ENCODE measurements around the gene SMG6. TPM values are rescaled to one million over a fixed set of nuclear protein-coding genes. Genes with fewer than 3 reads are reported as not detected.

Gene SMG6
- total and polyA plus RNA-seq, 2 of the 13 experiments (the other 11 are each of a cell fraction or from before 2014, with no cell fraction given) = 4.6 to 14.6 TPM

DNA sequence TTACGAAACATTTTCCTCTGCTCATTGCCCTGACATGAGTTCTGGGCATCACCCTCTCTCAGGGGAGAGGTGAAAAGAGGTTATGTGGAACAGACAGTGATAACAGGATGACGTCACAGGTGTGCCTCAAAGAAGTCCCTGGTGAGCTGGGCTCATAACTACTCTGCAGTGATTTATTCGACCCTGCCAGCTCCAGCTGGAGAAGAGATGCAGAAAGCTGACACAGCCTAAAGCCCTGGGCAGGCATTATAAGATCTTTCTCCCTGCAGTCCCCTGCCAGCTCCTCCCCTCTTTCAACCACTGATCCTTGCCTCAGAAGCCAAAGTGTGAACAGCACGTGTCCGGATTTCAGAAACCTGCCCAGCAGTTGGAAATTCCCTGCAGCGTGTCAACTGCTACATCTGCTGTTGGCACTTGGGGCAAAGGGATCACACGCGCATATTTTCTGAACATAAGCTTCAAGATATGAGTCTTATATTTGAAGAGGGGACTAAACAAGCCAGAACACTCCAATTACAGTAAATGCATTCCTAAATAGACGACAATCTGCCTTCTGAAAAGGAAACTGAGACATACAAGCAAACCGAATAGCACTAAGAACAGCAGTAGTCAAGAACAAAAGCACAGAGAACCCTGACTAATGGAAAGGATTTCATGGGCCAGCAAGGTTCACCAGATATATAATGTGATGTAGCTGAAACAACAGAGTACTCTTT is 80.5 kb downstream of the SMG6 start:
- no TSS peak for BruUV-seq (replicated peaks)
- Histone ChIP-seq H3K4me3 (replicated peaks in 1 of 3; ENCODE audit: insufficient read depth in 1 of 3, low read depth in 2 of 3, low read length in 3 of 3) (no peak overlapping the region), H3K79me2 (ENCODE audit: insufficient read depth, low read length) (no peaks in the 10 kb centered on the region), H3K27ac (ENCODE audit: extremely low read length, insufficient read depth, low read length) (no peak overlapping the region), H4K20me1 (ENCODE audit: insufficient read depth, low read length) (no peaks in the 10 kb centered on the region), H3K27me3 (ENCODE audit: control insufficient read depth in 1 of 2, insufficient read depth in 2 of 2, low read length in 2 of 2) (no peaks in the 10 kb centered on the region), H3K9ac (ENCODE audit: insufficient read depth, low read depth, low read length) (no peak overlapping the region), H2AFZ (ENCODE audit: low read length) (no peak overlapping the region), H3K4me1 (ENCODE audit: insufficient read depth, low read length) (peaks cover 14% of the 10 kb centered on the region), H3K36me3 (replicated peaks in 1 of 2; ENCODE audit: control insufficient read depth in 1 of 2, insufficient read depth in 2 of 2, low read length in 2 of 2) (peaks cover 3 to 10% of the 10 kb centered on the region in 2 experiments; a peak in 4 of 5 replicates), H3K9me3 (ENCODE audit: low read length) (no peaks in the 10 kb centered on the region), H3K4me2 (ENCODE audit: low read depth, low read length) (no peak overlapping the region)
- no peak for FAIRE-seq
- POLR2A ChIA-PET = interaction anchor here (1.1 kb wide), 1 partner anchor 170 kb away, joined by 3 read pairs; no protein-coding TSS in a partner anchor
- no peak for ATAC-seq
- WGBS (ENCODE audit: low lambda C conversion rate) = 93% methylated on average over 10 of the region's 10 CpGs
- no peak for DNase-seq (ENCODE audit: low spot score)
- no peak for TF ChIP-seq TCF7L2 (IDR thresholded peaks at IDR 0.05; ENCODE audit: low read depth, low read length)
- peak; percentile 45; the same call in 1 of the 2 replicates for TF ChIP-seq CREB1 (IDR thresholded peaks at IDR 0.05)
- no peak for TF ChIP-seq CREB1 (CRISPR knock-in tag; IDR thresholded peaks at IDR 0.05)
- intact Hi-C loops (cut with micrococcal nuclease; ENCODE audit: unreplicated experiment) = no loop called here
- CTCF ChIA-PET (ENCODE audit: low intra/inter-chr PET ratio, low total read pairs) = no interaction called here
- in situ Hi-C loops (cut with HindIII; ENCODE audit: extremely low pct_ligation_motif_present, low pct_unique_long_range_greater_than_20kb) = no loop called here

DNA sequence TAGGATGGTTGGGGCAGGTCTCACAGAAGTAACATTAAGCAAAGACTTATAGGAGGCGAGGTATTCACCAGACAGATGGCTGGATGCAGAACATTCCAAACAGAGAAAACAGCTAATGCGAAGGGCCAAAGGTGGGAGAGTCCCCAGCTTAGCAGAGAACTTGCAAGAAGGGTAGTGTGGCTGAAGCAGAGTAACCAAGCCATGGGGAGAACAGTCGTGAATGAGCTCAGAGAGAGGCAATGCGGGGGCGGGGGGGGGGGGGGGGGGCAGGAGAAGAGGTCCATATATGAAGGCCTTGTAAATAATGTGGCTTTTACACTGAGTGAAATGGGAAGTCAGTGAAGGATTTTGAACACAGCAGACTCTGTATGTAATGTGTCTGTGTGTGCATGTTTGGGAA is 81.3 kb downstream of the SMG6 start:
- Histone ChIP-seq H3K27ac (ENCODE audit: extremely low read length, insufficient read depth, low read length) (no peak overlapping the region), H3K9me3 (ENCODE audit: low read length) (no peaks in the 10 kb centered on the region), H3K4me2 (ENCODE audit: low read depth, low read length) (no peak overlapping the region), H3K27me3 (ENCODE audit: control insufficient read depth in 1 of 2, insufficient read depth in 2 of 2, low read length in 2 of 2) (no peaks in the 10 kb centered on the region), H3K9ac (ENCODE audit: insufficient read depth, low read depth, low read length) (no peak overlapping the region), H3K4me1 (ENCODE audit: insufficient read depth, low read length) (peaks cover 14% of the 10 kb centered on the region), H3K36me3 (replicated peaks in 1 of 2; ENCODE audit: control insufficient read depth in 1 of 2, insufficient read depth in 2 of 2, low read length in 2 of 2) (peaks cover 3 to 8% of the 10 kb centered on the region in 2 experiments; a peak in 4 of 5 replicates), H3K4me3 (replicated peaks in 1 of 3; ENCODE audit: insufficient read depth in 1 of 3, low read depth in 2 of 3, low read length in 3 of 3) (no peak overlapping the region), H3K79me2 (ENCODE audit: insufficient read depth, low read length) (no peaks in the 10 kb centered on the region), H4K20me1 (ENCODE audit: insufficient read depth, low read length) (no peaks in the 10 kb centered on the region), H2AFZ (ENCODE audit: low read length) (no peak overlapping the region)
- FAIRE-seq (no peak), ATAC-seq (no peak), DNase-seq (ENCODE audit: low spot score) (no peak)
- 97% methylated on average over 5 of the region's 5 CpGs for WGBS (ENCODE audit: low lambda C conversion rate)
- no TSS peak for BruUV-seq (replicated peaks)
- in situ Hi-C loops (cut with HindIII; ENCODE audit: extremely low pct_ligation_motif_present, low pct_unique_long_range_greater_than_20kb) (no loop called here), intact Hi-C loops (cut with micrococcal nuclease; ENCODE audit: unreplicated experiment) (no loop called here)
- POLR2A ChIA-PET = interaction anchor here (1.1 kb wide), 1 partner anchor 169 kb away, joined by 3 read pairs; no protein-coding TSS in a partner anchor
- CTCF ChIA-PET (ENCODE audit: low intra/inter-chr PET ratio, low total read pairs) = no interaction called here
- TF ChIP-seq RXRA (CRISPR knock-in tag; IDR thresholded peaks at IDR 0.05) = no peak
- TF ChIP-seq, protein P1, sequence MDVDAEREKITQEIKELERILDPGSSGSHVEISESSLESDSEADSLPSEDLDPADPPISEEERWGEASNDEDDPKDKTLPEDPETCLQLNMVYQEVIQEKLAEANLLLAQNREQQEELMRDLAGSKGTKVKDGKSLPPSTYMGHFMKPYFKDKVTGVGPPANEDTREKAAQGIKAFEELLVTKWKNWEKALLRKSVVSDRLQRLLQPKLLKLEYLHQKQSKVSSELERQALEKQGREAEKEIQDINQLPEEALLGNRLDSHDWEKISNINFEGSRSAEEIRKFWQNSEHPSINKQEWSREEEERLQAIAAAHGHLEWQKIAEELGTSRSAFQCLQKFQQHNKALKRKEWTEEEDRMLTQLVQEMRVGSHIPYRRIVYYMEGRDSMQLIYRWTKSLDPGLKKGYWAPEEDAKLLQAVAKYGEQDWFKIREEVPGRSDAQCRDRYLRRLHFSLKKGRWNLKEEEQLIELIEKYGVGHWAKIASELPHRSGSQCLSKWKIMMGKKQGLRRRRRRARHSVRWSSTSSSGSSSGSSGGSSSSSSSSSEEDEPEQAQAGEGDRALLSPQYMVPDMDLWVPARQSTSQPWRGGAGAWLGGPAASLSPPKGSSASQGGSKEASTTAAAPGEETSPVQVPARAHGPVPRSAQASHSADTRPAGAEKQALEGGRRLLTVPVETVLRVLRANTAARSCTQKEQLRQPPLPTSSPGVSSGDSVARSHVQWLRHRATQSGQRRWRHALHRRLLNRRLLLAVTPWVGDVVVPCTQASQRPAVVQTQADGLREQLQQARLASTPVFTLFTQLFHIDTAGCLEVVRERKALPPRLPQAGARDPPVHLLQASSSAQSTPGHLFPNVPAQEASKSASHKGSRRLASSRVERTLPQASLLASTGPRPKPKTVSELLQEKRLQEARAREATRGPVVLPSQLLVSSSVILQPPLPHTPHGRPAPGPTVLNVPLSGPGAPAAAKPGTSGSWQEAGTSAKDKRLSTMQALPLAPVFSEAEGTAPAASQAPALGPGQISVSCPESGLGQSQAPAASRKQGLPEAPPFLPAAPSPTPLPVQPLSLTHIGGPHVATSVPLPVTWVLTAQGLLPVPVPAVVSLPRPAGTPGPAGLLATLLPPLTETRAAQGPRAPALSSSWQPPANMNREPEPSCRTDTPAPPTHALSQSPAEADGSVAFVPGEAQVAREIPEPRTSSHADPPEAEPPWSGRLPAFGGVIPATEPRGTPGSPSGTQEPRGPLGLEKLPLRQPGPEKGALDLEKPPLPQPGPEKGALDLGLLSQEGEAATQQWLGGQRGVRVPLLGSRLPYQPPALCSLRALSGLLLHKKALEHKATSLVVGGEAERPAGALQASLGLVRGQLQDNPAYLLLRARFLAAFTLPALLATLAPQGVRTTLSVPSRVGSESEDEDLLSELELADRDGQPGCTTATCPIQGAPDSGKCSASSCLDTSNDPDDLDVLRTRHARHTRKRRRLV (CRISPR knock-in tag; IDR thresholded peaks at IDR 0.05) = no peak
- TF ChIP-seq ZNF136 (CRISPR knock-in tag; IDR thresholded peaks at IDR 0.05; ENCODE audit: low read depth) = no peak
- TF ChIP-seq NR2F2 (IDR thresholded peaks at IDR 0.05; ENCODE audit: borderline replicate concordance, low read depth) = no peak
- no peak for TF ChIP-seq ZFY (CRISPR knock-in tag; IDR thresholded peaks at IDR 0.05)
- TF ChIP-seq, protein P2, sequence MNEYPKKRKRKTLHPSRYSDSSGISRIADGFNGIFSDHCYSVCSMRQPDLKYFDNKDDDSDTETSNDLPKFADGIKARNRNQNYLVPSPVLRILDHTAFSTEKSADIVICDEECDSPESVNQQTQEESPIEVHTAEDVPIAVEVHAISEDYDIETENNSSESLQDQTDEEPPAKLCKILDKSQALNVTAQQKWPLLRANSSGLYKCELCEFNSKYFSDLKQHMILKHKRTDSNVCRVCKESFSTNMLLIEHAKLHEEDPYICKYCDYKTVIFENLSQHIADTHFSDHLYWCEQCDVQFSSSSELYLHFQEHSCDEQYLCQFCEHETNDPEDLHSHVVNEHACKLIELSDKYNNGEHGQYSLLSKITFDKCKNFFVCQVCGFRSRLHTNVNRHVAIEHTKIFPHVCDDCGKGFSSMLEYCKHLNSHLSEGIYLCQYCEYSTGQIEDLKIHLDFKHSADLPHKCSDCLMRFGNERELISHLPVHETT (CRISPR knock-in tag; conservative IDR thresholded peaks at IDR 0.05) = no peak
- TF ChIP-seq ZNF510 (CRISPR knock-in tag; IDR thresholded peaks at IDR 0.05; ENCODE audit: low read depth) = no peak
- TF ChIP-seq HOXA9 (CRISPR knock-in tag; IDR thresholded peaks at IDR 0.05; ENCODE audit: borderline replicate concordance) = no peak

Data from HepG2 (cell line).